Bronchial epithelial cell (primary cell): ENCODE measurements around the gene ADCY3. TPM values are rescaled to one million over a fixed set of nuclear protein-coding genes. Genes with fewer than 3 reads are reported as not detected.

Source experiments
- DNase-seq: peaks from one replicate; pipeline ENCODE4 v3.0.0-alpha.2; 2010; ENCODE audit warnings: low read depth
- FAIRE-seq: peaks from 2 replicates; lab custom pipeline; 2011; peaks lifted over from hg19 to GRCh38; lab: Jason Lieb, UNC
- H3K27me3 ChIP-seq: 2 replicates; pipeline ENCODE4 v1.5.1; 2011; ENCODE audit warnings: low read length; ENCODE audit not compliant: control insufficient read depth, insufficient read depth
- H3K36me3 ChIP-seq: 2 replicates; pipeline ENCODE4 v1.5.1; 2011; ENCODE audit warnings: low read length; ENCODE audit not compliant: control insufficient read depth, insufficient read depth
- H3K4me3 ChIP-seq: 2 replicates; pipeline ENCODE4 v1.5.1; 2011; ENCODE audit warnings: mild to moderate bottlenecking, low read depth, low read length, control low read depth
- CTCF ChIP-seq: IDR thresholded peaks from 2 replicates; pipeline ENCODE4 v1.5.1; 2011; ENCODE audit warnings: mild to moderate bottlenecking, moderate library complexity, low read length, control low read depth, inconsistent platforms; ENCODE audit not compliant: insufficient read depth, severe bottlenecking
- total RNA-seq: library from RNA; depleted of rRNA; stranded (reverse); fragments of >200 nt; gene quantifications from 2 replicates; pipeline ENCODE4 v1.2.1, GENCODE V29; 2014

ADCY3 gene
- total RNA-seq, 1 donor from 2014 or later = 31.1 TPM

GRCh38 chr2:24945907-24946306, 25.9 kb upstream of the ADCY3 start:
- peak; percentile 77 for DNase-seq
- Histone ChIP-seq H3K4me3 (no peak overlapping the region), H3K27me3 (no peaks in the 10 kb centered on the region), H3K36me3 (no peaks in the 10 kb centered on the region)
- no peak for TF ChIP-seq CTCF
- no peak for FAIRE-seq

- H3K36me3 ChIP-seq = no peaks in the 10 kb centered on the region
- no peak overlapping the region for H3K4me3 ChIP-seq
- DNase-seq = no peak
- no peak for TF ChIP-seq CTCF
- H3K27me3 ChIP-seq = no peaks in the 10 kb centered on the region
- no peak for FAIRE-seq
Observed at GRCh38 chr2:24943427-24944053, 23.5 kb upstream of the ADCY3 start.

GRCh38 chr2:24939353-24939752, 19.3 kb upstream of the ADCY3 start:
- H3K27me3 ChIP-seq = no peaks in the 10 kb centered on the region
- FAIRE-seq = no peak
- TF ChIP-seq CTCF = no peak
- no peak overlapping the region for H3K4me3 ChIP-seq
- DNase-seq = no peak
- H3K36me3 ChIP-seq = no peaks in the 10 kb centered on the region

GRCh38 chr2:24937236-24937635, 17.2 kb upstream of the ADCY3 start:
- TF ChIP-seq CTCF = no peak
- DNase-seq (no peak), FAIRE-seq (no peak)
- Histone ChIP-seq H3K36me3 (no peaks in the 10 kb centered on the region), H3K27me3 (peaks cover 2% of the 10 kb centered on the region), H3K4me3 (no peak overlapping the region)

GRCh38 chr2:24935145-24935544, 15.1 kb upstream of the ADCY3 start:
- Histone ChIP-seq H3K27me3 (peaks cover 2% of the 10 kb centered on the region), H3K36me3 (no peaks in the 10 kb centered on the region), H3K4me3 (no peak overlapping the region)
- no peak for TF ChIP-seq CTCF
- DNase-seq (no peak), FAIRE-seq (no peak)

- H3K36me3 ChIP-seq = no peaks in the 10 kb centered on the region
- no peak for TF ChIP-seq CTCF
- no peak for FAIRE-seq
- no peak overlapping the region for H3K4me3 ChIP-seq
- DNase-seq = no peak
- peaks cover 2% of the 10 kb centered on the region for H3K27me3 ChIP-seq
Observed at GRCh38 chr2:24932715-24933114, 12.7 kb upstream of the ADCY3 start.
